CD14-positive monocyte (primary cell): ENCODE measurements around the gene SLC47A2. TPM values are rescaled to one million over a fixed set of nuclear protein-coding genes. Genes with fewer than 3 reads are reported as not detected.

Experiments
- DNase-seq, 3 donors: peaks; one replicate each; pipeline ENCODE4 v3.0.0-alpha.2; 2011 to 2022
- H2AFZ ChIP-seq: 2 replicates; pipeline ENCODE4 v1.6.0; 2012; ENCODE audit warnings: mild to moderate bottlenecking, low read depth, low read length, inconsistent platforms; ENCODE audit not compliant: insufficient read depth, poor library complexity, severe bottlenecking
- H3K27ac ChIP-seq, 2 donors: 1 replicate in 1 of 2; 2 replicates in 1 of 2; pipeline ENCODE4 v1.5.1; 2012 to 2013; ENCODE audit warnings: low read length in 2 of 2, control low read depth in 1 of 2, inconsistent platforms in 1 of 2, low read depth in 1 of 2, mild to moderate bottlenecking in 1 of 2
- H3K27me3 ChIP-seq, 2 donors: one replicate each; pipeline versions ENCODE4 v1.6.0 to v1.6.1; 2011 to 2013; ENCODE audit warnings: low read length in 2 of 2; ENCODE audit not compliant: control insufficient read depth in 2 of 2, insufficient read depth in 2 of 2
- H3K36me3 ChIP-seq, 2 donors: replicated peaks in 1 of 2; 1 replicate in 1 of 2; 2 replicates in 1 of 2; pipeline versions ENCODE4 v1.5.1 to v1.6.1; 2012 to 2013; ENCODE audit warnings: low read length in 2 of 2, control low read depth in 1 of 2, inconsistent platforms in 1 of 2, mild to moderate bottlenecking in 1 of 2; ENCODE audit not compliant: insufficient read depth in 2 of 2, control insufficient read depth in 1 of 2
- H3K4me1 ChIP-seq, 2 donors: 1 replicate in 1 of 2; 2 replicates in 1 of 2; pipeline versions ENCODE4 v1.5.1 to v1.6.1; 2012 to 2013; ENCODE audit warnings: low read length in 2 of 2, control low read depth in 1 of 2, inconsistent platforms in 1 of 2, mild to moderate bottlenecking in 1 of 2, moderate library complexity in 1 of 2; ENCODE audit not compliant: insufficient read depth in 2 of 2, control insufficient read depth in 1 of 2
- H3K4me2 ChIP-seq: replicated peaks from 2 replicates; pipeline ENCODE3; 2012; ENCODE audit warnings: low read length, moderate library complexity, mild to moderate bottlenecking; ENCODE audit not compliant: poor library complexity, severe bottlenecking; ENCODE audit errors: extremely low read depth
- H3K4me3 ChIP-seq, 3 experiments: fragments of 200-600 bp in 1 of 3; sonication (generic) in 1 of 3; replicated peaks in 1 of 3; 1 replicate in 2 of 3; 2 replicates in 1 of 3; pipeline ENCODE4 v1.5.1; 2011 to 2013; ENCODE audit warnings: low read length in 3 of 3, mild to moderate bottlenecking in 3 of 3, control low read depth in 2 of 3, low read depth in 2 of 3, inconsistent platforms in 1 of 3, moderate library complexity in 1 of 3
- H3K79me2 ChIP-seq: 2 replicates; pipeline ENCODE4 v1.6.0; 2012; ENCODE audit warnings: mild to moderate bottlenecking, control low read depth, inconsistent platforms, low read length, moderate library complexity; ENCODE audit not compliant: insufficient read depth
- H3K9ac ChIP-seq: 2 replicates; pipeline ENCODE4 v1.6.0; 2017; ENCODE audit warnings: low read length, mild to moderate bottlenecking; ENCODE audit not compliant: insufficient read depth, poor library complexity, severe bottlenecking
- H3K9me3 ChIP-seq, 2 donors: replicated peaks in 1 of 2; 1 replicate in 1 of 2; 2 replicates in 1 of 2; pipeline versions ENCODE4 v1.5.1 to v1.6.1; 2012 to 2013; ENCODE audit warnings: low read length in 2 of 2, control low read depth in 1 of 2; ENCODE audit not compliant: control insufficient read depth in 1 of 2, insufficient read depth in 1 of 2
- H4K20me1 ChIP-seq: 2 replicates; pipeline ENCODE4 v1.6.0; 2012; ENCODE audit warnings: mild to moderate bottlenecking, low read length, control low read depth, moderate library complexity; ENCODE audit not compliant: insufficient read depth
- H3K27ac Mint-ChIP-seq, 7 donors: one replicate each; pipeline ENCODE4 v1.8.0; 2020; ENCODE audit warnings: mild to moderate bottlenecking in 7 of 7, mixed read lengths in 7 of 7, moderate library complexity in 6 of 7, inconsistent platforms in 2 of 7
- H3K27me3 Mint-ChIP-seq, 3 donors: one replicate each; pipeline ENCODE4 v1.8.0; 2021 to 2022; ENCODE audit warnings: low read depth in 3 of 3, mild to moderate bottlenecking in 3 of 3, mixed read lengths in 3 of 3, moderate library complexity in 3 of 3, inconsistent platforms in 1 of 3
- H3K36me3 Mint-ChIP-seq, 2 donors: one replicate each; pipeline ENCODE4 v1.8.0; 2020; ENCODE audit warnings: mixed read lengths in 2 of 2, inconsistent platforms in 1 of 2, mild to moderate bottlenecking in 1 of 2
- H3K4me1 Mint-ChIP-seq: one replicate; pipeline ENCODE4 v1.8.0; 2020; ENCODE audit warnings: mild to moderate bottlenecking, mixed read lengths
- H3K4me3 Mint-ChIP-seq, 2 donors: one replicate each; pipeline ENCODE4 v1.8.0; 2020; ENCODE audit warnings: mild to moderate bottlenecking in 2 of 2, mixed read lengths in 2 of 2, moderate library complexity in 1 of 2
- H3K9me3 Mint-ChIP-seq, 7 donors: one replicate each; pipeline ENCODE4 v1.8.0; 2020 to 2022; ENCODE audit warnings: mixed read lengths in 7 of 7, mild to moderate bottlenecking in 6 of 7, moderate library complexity in 6 of 7, inconsistent platforms in 2 of 7
- CTCF ChIP-seq: fragments of 200-600 bp; IDR thresholded peaks from one replicate; pipeline ENCODE4 v1.8.0; 2022; ENCODE audit warnings: antibody characterized with exemption, mild to moderate bottlenecking
- WGBS: methylation state at CpG from one replicate; pipeline ENCODE4 v1.1.5; 2013; ENCODE audit warnings: missing lambda C conversion rate; ENCODE audit not compliant: insufficient coverage; 5-methylcytosine and 5-hydroxymethylcytosine counted together
- intact Hi-C, 2 donors: fragments of 100-400 bp; cut with micrococcal nuclease; formaldehyde crosslinking; loops; one replicate each; pipeline versions ENCODE4 v1.15.0 to v1.15.1; 2023
- polyA plus RNA-seq, 3 donors: library from polyadenylated mRNA; depleted of rRNA in 1 of 3; unstranded in 2 of 3; stranded (reverse) in 1 of 3; fragments of 300-500 nt in 2 of 3; fragments of >200 nt in 1 of 3; fragmentation: Illumina TruSeq in 2 of 3; gene quantifications; 1 replicate in 2 of 3; 2 replicates in 1 of 3; pipeline ENCODE4 v1.2.3, GENCODE V29; 2012 to 2021

The SLC47A2 gene
- polyA plus RNA-seq, 3 donors: not detected

DNA sequence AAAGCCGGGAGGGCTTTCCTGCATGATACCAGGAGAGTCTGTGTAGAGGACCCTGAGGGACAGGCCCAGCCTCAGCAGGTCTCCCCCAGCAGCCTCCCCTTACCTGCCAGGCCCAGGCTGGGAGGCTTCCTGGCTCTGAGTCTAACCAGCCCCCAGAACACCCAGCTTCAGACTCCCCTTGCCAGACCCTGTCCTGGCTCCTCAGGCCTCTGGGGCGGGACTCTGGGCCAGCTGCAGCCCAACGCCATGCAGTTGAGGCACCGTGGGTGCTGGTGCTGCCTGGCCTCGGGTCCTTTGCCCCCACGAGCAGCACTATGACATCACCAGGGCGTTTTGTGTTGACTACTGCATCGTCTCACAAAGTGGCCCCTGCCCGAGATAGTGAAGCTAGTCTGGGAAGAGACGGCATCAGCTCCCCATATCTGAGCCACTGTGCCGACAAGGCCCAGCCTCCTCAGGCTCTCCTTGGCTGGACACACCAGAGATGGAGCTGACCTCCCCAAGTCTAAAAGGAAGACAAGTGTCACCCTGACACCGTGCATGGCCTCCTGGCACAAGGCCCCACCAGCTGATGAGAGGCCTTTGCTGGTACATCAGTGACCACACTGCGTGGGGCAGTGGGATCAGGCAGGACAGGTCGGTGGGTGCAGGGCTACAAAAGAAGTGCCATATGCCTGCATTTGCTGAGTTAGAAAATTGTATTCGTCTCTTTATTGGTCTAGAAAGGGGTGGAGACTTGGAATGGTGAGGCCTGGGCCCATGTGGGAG, 21.1 kb upstream of the SLC47A2 start:
- H3K27me3 ChIP-seq: no peaks in the 10 kb centered on the region
- no peak for TF ChIP-seq CTCF
- no peak overlapping the region for H3K27ac ChIP-seq
- no peaks in the 10 kb centered on the region for H4K20me1 ChIP-seq
- no peak overlapping the region for H2AFZ ChIP-seq
- no peak overlapping the region for H3K9ac ChIP-seq
- no peaks in the 10 kb centered on the region for H3K4me1 ChIP-seq
- intact Hi-C loops: no loop called here
- WGBS: 95% methylated on average over 15 of the region's 15 CpGs
- no peaks in the 10 kb centered on the region for H3K36me3 ChIP-seq
- H3K27ac Mint-ChIP-seq: no peak overlapping the region
- peaks cover 0 to 1% (median 0%) of the 10 kb centered on the region in 7 donors for H3K9me3 Mint-ChIP-seq
- H3K4me3 ChIP-seq: no peak overlapping the region
- no peak overlapping the region for H3K4me2 ChIP-seq
- H3K36me3 Mint-ChIP-seq: no peaks in the 10 kb centered on the region
- no peak for DNase-seq
- no peaks in the 10 kb centered on the region for H3K4me1 Mint-ChIP-seq
- no peak overlapping the region for H3K4me3 Mint-ChIP-seq
- no peaks in the 10 kb centered on the region for H3K79me2 ChIP-seq
- H3K27me3 Mint-ChIP-seq: peaks cover 0 to 6% (median 2%) of the 10 kb centered on the region in 3 donors
- no peaks in the 10 kb centered on the region for H3K9me3 ChIP-seq

DNA sequence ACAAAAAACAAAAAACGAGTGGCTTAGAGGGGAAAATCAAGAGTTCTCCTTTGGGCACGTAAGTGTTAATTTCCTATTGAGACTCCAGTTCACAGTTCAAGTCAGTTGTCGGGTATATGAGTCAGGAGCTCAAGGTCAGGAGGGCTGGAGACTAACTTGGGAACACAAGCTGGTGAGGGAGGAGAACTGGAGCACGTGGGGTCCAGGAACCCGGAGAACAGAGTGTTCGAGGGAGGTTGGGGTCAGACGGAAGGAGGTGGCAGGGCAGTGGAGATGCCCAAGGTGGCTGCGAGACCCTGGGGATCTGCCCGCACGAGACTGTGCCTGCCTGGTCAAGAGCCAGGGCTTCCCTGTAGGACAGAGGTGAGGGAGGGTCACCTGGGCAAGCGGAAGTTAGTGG, 19.7 kb upstream of the SLC47A2 start:
- Histone ChIP-seq H3K36me3 (no peaks in the 10 kb centered on the region), H3K9ac (no peak overlapping the region), H3K4me1 (peaks cover 4 to 5% of the 10 kb centered on the region in 2 donors), H3K79me2 (no peaks in the 10 kb centered on the region), H3K4me3 (no peak overlapping the region), H3K27ac (no peak overlapping the region), H2AFZ (no peak overlapping the region), H3K9me3 (no peaks in the 10 kb centered on the region), H4K20me1 (no peaks in the 10 kb centered on the region), H3K4me2 (no peak overlapping the region), H3K27me3 (no peaks in the 10 kb centered on the region)
- Mint-ChIP-seq H3K4me1 (peaks cover 7% of the 10 kb centered on the region), H3K36me3 (no peaks in the 10 kb centered on the region), H3K27me3 (peaks cover 0 to 3% (median 0%) of the 10 kb centered on the region in 3 donors), H3K27ac (peak overlapping the region in 1 of 7 donors; percentile 41), H3K4me3 (no peak overlapping the region), H3K9me3 (no peaks in the 10 kb centered on the region)
- intact Hi-C loops: no loop called here
- 93% methylated on average over 11 of the region's 11 CpGs for WGBS
- TF ChIP-seq CTCF: no peak
- DNase-seq: no peak
